Thyroid gland (tissue), 4 donors: ENCODE data around the gene TAS1R3.

ENCODE experiments used
- CTCF ChIP-seq, 6 experiments: fragments of 200-600 bp in 3 of 6; fragments of 450-650 bp in 3 of 6; sonication (generic) in 3 of 6; IDR thresholded peaks; one replicate each; pipeline ENCODE4 v1.5.1; 2016 to 2019; ENCODE audit warnings: antibody characterized with exemption in 6 of 6, mild to moderate bottlenecking in 2 of 6, inconsistent platforms in 1 of 6, moderate library complexity in 1 of 6
- POLR2A ChIP-seq, 2 donors: fragments of 450-650 bp; IDR thresholded peaks; one replicate each; pipeline ENCODE4 v1.6.1; 2017; ENCODE audit warnings: antibody characterized with exemption in 2 of 2, mild to moderate bottlenecking in 2 of 2, moderate library complexity in 1 of 2

- no peak for TF ChIP-seq POLR2A (IDR thresholded peaks at IDR 0.05)
- TF ChIP-seq CTCF (IDR thresholded peaks at IDR 0.05): no peak
These were observed 17.4 kb upstream of the TAS1R3 start for GRCh38 chr1:1313500-1314236.
